GM23338 (cell line): ENCODE measurements around the gene CD47. TPM values are rescaled to one million over a fixed set of nuclear protein-coding genes. Genes with fewer than 3 reads are reported as not detected.

Experiments used
- ATAC-seq: fragments of 200-7000 bp; cut with Tn5 transposase; 3 replicates; pipeline ENCODE4 v1.9.1; 2020
- DNase-seq: peaks from one replicate; pipeline ENCODE4 v3.0.0-alpha.2; 2015; ENCODE audit warnings: low spot score
- H2AFZ ChIP-seq: fragments of 200-600 bp; sonication (generic); 2 replicates; pipeline ENCODE4 v1.8.0; 2016; ENCODE audit warnings: antibody characterized with exemption, mild to moderate bottlenecking, moderate library complexity
- H3F3A ChIP-seq: fragments of 200-600 bp; sonication (generic); replicated peaks from 2 replicates; pipeline ENCODE4 v1.8.0; 2017; ENCODE audit warnings: antibody characterized with exemption, mixed run types, low read depth
- H3K27ac ChIP-seq: fragments of 200-600 bp; sonication (generic); 2 replicates; pipeline ENCODE4 v1.6.1; 2016; ENCODE audit warnings: low read depth
- H3K27me3 ChIP-seq: fragments of 200-600 bp; sonication (generic); 2 replicates; pipeline ENCODE4 v1.8.0; 2016; ENCODE audit warnings: mild to moderate bottlenecking, mixed run types, moderate library complexity; ENCODE audit not compliant: insufficient read depth
- H3K36me3 ChIP-seq: fragments of 200-600 bp; sonication (generic); 2 replicates; pipeline ENCODE4 v1.8.0; 2016; ENCODE audit warnings: mild to moderate bottlenecking; ENCODE audit not compliant: insufficient read depth
- H3K4me1 ChIP-seq: fragments of 200-600 bp; sonication (generic); 2 replicates; pipeline ENCODE4 v1.8.0; 2016; ENCODE audit warnings: mild to moderate bottlenecking, moderate library complexity; ENCODE audit not compliant: insufficient read depth
- H3K4me2 ChIP-seq: fragments of 200-600 bp; sonication (generic); 2 replicates; pipeline ENCODE4 v1.7.1; 2017; ENCODE audit warnings: mixed run types
- H3K4me3 ChIP-seq: fragments of 200-600 bp; sonication (generic); 2 replicates; pipeline ENCODE4 v1.6.1; 2016; ENCODE audit warnings: mixed run types
- H3K79me2 ChIP-seq: fragments of 200-600 bp; sonication (generic); replicated peaks from 2 replicates; pipeline ENCODE4 v1.8.0; 2017; ENCODE audit warnings: mild to moderate bottlenecking; ENCODE audit not compliant: insufficient read depth
- H3K9me2 ChIP-seq: fragments of 200-600 bp; sonication (generic); 2 replicates; pipeline ENCODE4 v1.8.0; 2017; ENCODE audit not compliant: insufficient read depth
- H4K20me1 ChIP-seq: fragments of 200-600 bp; sonication (generic); replicated peaks from 2 replicates; pipeline ENCODE4 v1.8.0; 2017; ENCODE audit warnings: mild to moderate bottlenecking; ENCODE audit not compliant: insufficient read depth
- H3K27ac Mint-ChIP-seq: 2 replicates; pipeline ENCODE4 v1.8.0; 2020; ENCODE audit warnings: inconsistent platforms, mild to moderate bottlenecking, moderate library complexity, mixed read lengths
- H3K27me3 Mint-ChIP-seq: 3 replicates; pipeline ENCODE4 v1.8.0; 2022; ENCODE audit warnings: low read depth, mild to moderate bottlenecking, moderate library complexity, mixed read lengths, inconsistent platforms; ENCODE audit not compliant: insufficient read depth, poor library complexity
- H3K36me3 Mint-ChIP-seq: 3 replicates; pipeline ENCODE4 v1.8.0; 2021; ENCODE audit warnings: low read depth, mild to moderate bottlenecking, inconsistent platforms, moderate library complexity, mixed read lengths
- H3K4me1 Mint-ChIP-seq: 3 replicates; pipeline ENCODE4 v1.8.0; 2020; ENCODE audit warnings: mild to moderate bottlenecking, inconsistent platforms, mixed read lengths
- H3K4me3 Mint-ChIP-seq: 3 replicates; pipeline ENCODE4 v1.8.0; 2021; ENCODE audit warnings: moderate library complexity, mild to moderate bottlenecking, inconsistent platforms, mixed read lengths
- H3K9me3 Mint-ChIP-seq: 3 replicates; pipeline ENCODE4 v1.8.0; 2020; ENCODE audit warnings: moderate library complexity, mild to moderate bottlenecking, inconsistent platforms, mixed read lengths
- CTCF ChIP-seq, 2 experiments: fragments of 200-600 bp in 1 of 2; sonication (generic) in 1 of 2; conservative IDR thresholded peaks; 2 replicates each; pipeline versions ENCODE4 v1.5.1 to v1.6.1; 2016 to 2017; ENCODE audit warnings: antibody characterized with exemption in 2 of 2, low read depth in 2 of 2, mild to moderate bottlenecking in 2 of 2, moderate library complexity in 1 of 2
- ETS1 ChIP-seq: IDR thresholded peaks from 2 replicates; pipeline ENCODE4 v1.6.1; 2016; ENCODE audit warnings: antibody characterized with exemption
- EZH2 ChIP-seq: fragments of 200-600 bp; sonication (generic); IDR thresholded peaks from one replicate; pipeline ENCODE4 v1.8.0; 2017; ENCODE audit warnings: antibody characterized with exemption, mild to moderate bottlenecking, low read depth; ENCODE audit not compliant: unreplicated experiment
- NANOG ChIP-seq: IDR thresholded peaks from 2 replicates; pipeline ENCODE4 v1.6.1; 2016; ENCODE audit warnings: antibody characterized with exemption, borderline replicate concordance
- REST ChIP-seq: IDR thresholded peaks from one replicate; pipeline ENCODE4 v1.6.1; 2018; ENCODE audit warnings: antibody characterized with exemption; ENCODE audit not compliant: unreplicated experiment
- STAT1 ChIP-seq: IDR thresholded peaks from one replicate; pipeline ENCODE4 v1.6.1; 2016; ENCODE audit warnings: antibody characterized with exemption; ENCODE audit not compliant: unreplicated experiment
- ZNF331 ChIP-seq: fragments of 250-450 bp; sonication (Bioruptor Pico); IDR thresholded peaks from 2 replicates; pipeline ENCODE4 v1.5.0; 2020; ENCODE audit warnings: low read depth, mild to moderate bottlenecking, moderate library complexity
- ZNF462 ChIP-seq: fragments of 250-450 bp; sonication (Bioruptor Pico); IDR thresholded peaks from 2 replicates; pipeline ENCODE4 v1.5.0; 2020; ENCODE audit warnings: mild to moderate bottlenecking, moderate library complexity
- polyA plus RNA-seq: library from polyadenylated mRNA; unstranded; fragments of >200 nt; fragmentation: Nextera tagmentation; extraction: Ambion mirVana; gene quantifications from 2 replicates; pipeline ENCODE4 v1.2.1, GENCODE V29; 2016
- total RNA-seq: library from RNA; depleted of rRNA; stranded (reverse); fragments of >200 nt; shearing (Covaris generic); gene quantifications from 2 replicates; pipeline ENCODE4 v1.2.3, GENCODE V29; 2014

Gene CD47
- total and polyA plus RNA-seq, 2 experiments from 2014 or later, result 22.1 to 26.9 TPM

GRCh38 chr3:108099244-108099643 is 8.4 kb upstream of the CD47 start (continued):
- TF ChIP-seq ZNF462, result no peak
- no peak for TF ChIP-seq EZH2

GRCh38 chr3:108098003-108098370 is 7.2 kb upstream of the CD47 start:
- Histone ChIP-seq H3K4me2 (no peak overlapping the region), H4K20me1 (no peaks in the 10 kb centered on the region), H3K9me2 (no peaks in the 10 kb centered on the region), H3K4me3 (no peak overlapping the region), H3K27ac (no peak overlapping the region), H3K36me3 (no peaks in the 10 kb centered on the region), H3F3A (no peaks in the 10 kb centered on the region), H3K27me3 (peaks cover 7% of the 10 kb centered on the region), H2AFZ (no peak overlapping the region; the same call in 1 of the 2 replicates), H3K79me2 (no peaks in the 10 kb centered on the region), H3K4me1 (no peaks in the 10 kb centered on the region)
- no peak overlapping the region for H3K4me3 Mint-ChIP-seq
- peaks cover 10% of the 10 kb centered on the region for H3K4me1 Mint-ChIP-seq
- ATAC-seq (no peak), DNase-seq (no peak)
- H3K27me3 Mint-ChIP-seq, result peaks cover 6% of the 10 kb centered on the region
- H3K36me3 Mint-ChIP-seq, result no peaks in the 10 kb centered on the region
- no peaks in the 10 kb centered on the region for H3K9me3 Mint-ChIP-seq
- H3K27ac Mint-ChIP-seq, result no peak overlapping the region
- no peak for TF ChIP-seq REST
- no peak for TF ChIP-seq STAT1
- no peak for TF ChIP-seq CTCF (conservative IDR thresholded peaks at IDR 0.05; ENCODE audit: low read depth in 2 of 2)
- TF ChIP-seq ZNF331 (CRISPR knock-in tag), result no peak
- TF ChIP-seq NANOG, result no peak
- TF ChIP-seq EZH2, result no peak
- TF ChIP-seq ETS1, result no peak
